DOHH2 (cell line): ENCODE data around the gene ALKAL2.

Source experiments
- CTCF ChIP-seq: fragments of 200-600 bp; sonication (generic); IDR thresholded peaks from one replicate; pipeline ENCODE4 v1.5.1; 2014; ENCODE audit warnings: antibody characterized with exemption, mild to moderate bottlenecking, low read depth, low read length; ENCODE audit not compliant: poor library complexity, severe bottlenecking
- EZH2phosphoT487 ChIP-seq: fragments of 200-600 bp; sonication (generic); IDR thresholded peaks from 2 replicates; pipeline ENCODE4 v1.6.1; 2017; ENCODE audit warnings: borderline replicate concordance, mild to moderate bottlenecking, antibody characterized with exemption, low read length, moderate library complexity, mixed read lengths

- TF ChIP-seq CTCF (no peak), EZH2phosphoT487 (no peak)
Observed at GRCh38 chr2:286774-287392, 1.0 kb downstream of the ALKAL2 start.
